BE2C (cell line): ENCODE measurements around the gene ACKR3. TPM values are rescaled to one million over a fixed set of nuclear protein-coding genes. Genes with fewer than 3 reads are reported as not detected.

Experiments used
- DNase-seq: peaks from one replicate; pipeline ENCODE4 v3.0.0-alpha.2; 2020
- H3K27me3 ChIP-seq: fragments of 250-450 bp; sonication (Bioruptor Pico); 2 replicates; pipeline ENCODE4 v1.5.1; 2020; ENCODE audit warnings: mild to moderate bottlenecking
- H3K36me3 ChIP-seq: fragments of 250-450 bp; sonication (Bioruptor Pico); 2 replicates; pipeline ENCODE4 v1.5.1; 2020; ENCODE audit warnings: mild to moderate bottlenecking
- H3K4me1 ChIP-seq: fragments of 250-450 bp; sonication (Bioruptor Pico); 2 replicates; pipeline ENCODE4 v1.5.1; 2020
- H3K4me3 ChIP-seq: 2 replicates; pipeline ENCODE4 v1.5.1; 2011; ENCODE audit warnings: low read depth, low read length
- H3K9me3 ChIP-seq: fragments of 250-450 bp; sonication (Bioruptor Pico); 2 replicates; pipeline ENCODE4 v1.5.1; 2020
- CTCF ChIP-seq: IDR thresholded peaks from 2 replicates; pipeline ENCODE4 v1.5.1; 2012; ENCODE audit warnings: mild to moderate bottlenecking, low read depth, low read length
- polyA plus RNA-seq: library from polyadenylated mRNA; unstranded; fragments of >200 nt; gene quantifications from one replicate; pipeline ENCODE4 v1.2.1, GENCODE V29; 2012; ENCODE audit warnings: low read depth, missing spikeins; ENCODE audit not compliant: insufficient read length, insufficient read depth

ACKR3 gene
- polyA plus RNA-seq: 0.20 TPM

- no peak within 1 kb of the TSS for H3K4me3 ChIP-seq
- peak; percentile 24; the same call in 1 of the 2 replicates for TF ChIP-seq CTCF
- H3K36me3 ChIP-seq: no peaks in the 10 kb centered on the region
- H3K27me3 ChIP-seq: peaks cover 85% of the 10 kb centered on the region
- H3K4me1 ChIP-seq: no peaks in the 10 kb centered on the region
- no peaks in the 10 kb centered on the region for H3K9me3 ChIP-seq
- no peak for DNase-seq
These were observed at the start of gene ACKR3 for GRCh38 chr2:236569573-236569973. TSS of gene ACKR3 (plus strand) at chr2:236569825. CDS start at chr2:236580466, 10,641 bp downstream.

GRCh38 chr2:236521556-236521955, 48.1 kb upstream of the ACKR3 start:
- no peaks in the 10 kb centered on the region for H3K36me3 ChIP-seq
- no peak for DNase-seq
- no peak overlapping the region for H3K4me3 ChIP-seq
- H3K9me3 ChIP-seq: no peaks in the 10 kb centered on the region
- H3K27me3 ChIP-seq: peaks cover 22% of the 10 kb centered on the region
- no peaks in the 10 kb centered on the region for H3K4me1 ChIP-seq
- TF ChIP-seq CTCF: no peak

- Histone ChIP-seq H3K36me3 (no peaks in the 10 kb centered on the region), H3K4me3 (no peak overlapping the region), H3K9me3 (no peaks in the 10 kb centered on the region), H3K27me3 (peaks cover 14% of the 10 kb centered on the region), H3K4me1 (no peaks in the 10 kb centered on the region)
- TF ChIP-seq CTCF: no peak
- DNase-seq: no peak
These were observed 46.4 kb upstream of the ACKR3 start for GRCh38 chr2:236523249-236523648.

- no peak overlapping the region for H3K4me3 ChIP-seq
- no peak for TF ChIP-seq CTCF
- no peak for DNase-seq
- peaks cover 14% of the 10 kb centered on the region for H3K27me3 ChIP-seq
- H3K9me3 ChIP-seq: no peaks in the 10 kb centered on the region
- H3K36me3 ChIP-seq: no peaks in the 10 kb centered on the region
- no peaks in the 10 kb centered on the region for H3K4me1 ChIP-seq
These were observed 44.1 kb upstream of the ACKR3 start for GRCh38 chr2:236525411-236525997.

- no peak for DNase-seq
- no peak overlapping the region for H3K4me3 ChIP-seq
- peaks cover 11% of the 10 kb centered on the region for H3K27me3 ChIP-seq
- H3K4me1 ChIP-seq: no peaks in the 10 kb centered on the region
- H3K36me3 ChIP-seq: no peaks in the 10 kb centered on the region
- H3K9me3 ChIP-seq: no peaks in the 10 kb centered on the region
- no peak for TF ChIP-seq CTCF
These were observed 43.0 kb upstream of the ACKR3 start for GRCh38 chr2:236526455-236527158.

- H3K4me1 ChIP-seq: no peaks in the 10 kb centered on the region
- no peak overlapping the region for H3K4me3 ChIP-seq
- TF ChIP-seq CTCF: no peak
- DNase-seq: no peak
- H3K9me3 ChIP-seq: no peaks in the 10 kb centered on the region
- H3K27me3 ChIP-seq: peaks cover 11% of the 10 kb centered on the region
- no peaks in the 10 kb centered on the region for H3K36me3 ChIP-seq
These were observed 42.4 kb upstream of the ACKR3 start for GRCh38 chr2:236527159-236527630.
